ENCODE data around the gene GNG12. TPM values are rescaled to one million over a fixed set of nuclear protein-coding genes. Genes with fewer than 3 reads are reported as not detected.
A peak's percentile ranks its signal among the peaks of the same experiment; 100 is the strongest.

Gene GNG12
- total RNA-seq, 1 donor from 2014 or later = 23.2 TPM

DNA sequence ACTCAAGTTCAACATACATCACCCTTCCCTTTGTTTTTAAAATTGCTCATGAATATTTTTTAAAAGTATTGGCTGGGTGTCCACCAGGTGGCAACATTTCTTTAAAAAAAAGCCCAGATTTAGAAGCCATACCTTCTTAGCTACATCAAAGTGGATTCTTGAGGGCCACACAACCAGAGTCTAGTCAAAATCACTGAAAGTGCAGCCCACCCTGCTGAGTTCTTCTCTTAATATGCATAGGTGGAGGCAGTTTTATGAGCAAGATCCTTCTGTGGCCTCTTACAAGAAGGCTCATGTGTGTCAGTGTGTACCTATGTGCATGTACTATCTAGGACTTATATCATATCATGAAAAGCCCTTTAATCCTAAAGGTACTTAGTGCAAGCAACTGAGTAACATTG is 16.9 kb upstream of the GNG12 start:
- Mint-ChIP-seq H3K4me3 (no peak overlapping the region), H3K9me3 (no peaks in the 10 kb centered on the region), H3K27me3 (peaks cover 3% of the 10 kb centered on the region), H3K27ac (no peak overlapping the region), H3K36me3 (no peaks in the 10 kb centered on the region), H3K4me1 (ENCODE audit: unreplicated experiment) (no peaks in the 10 kb centered on the region)
- TF ChIP-seq, protein P1, sequence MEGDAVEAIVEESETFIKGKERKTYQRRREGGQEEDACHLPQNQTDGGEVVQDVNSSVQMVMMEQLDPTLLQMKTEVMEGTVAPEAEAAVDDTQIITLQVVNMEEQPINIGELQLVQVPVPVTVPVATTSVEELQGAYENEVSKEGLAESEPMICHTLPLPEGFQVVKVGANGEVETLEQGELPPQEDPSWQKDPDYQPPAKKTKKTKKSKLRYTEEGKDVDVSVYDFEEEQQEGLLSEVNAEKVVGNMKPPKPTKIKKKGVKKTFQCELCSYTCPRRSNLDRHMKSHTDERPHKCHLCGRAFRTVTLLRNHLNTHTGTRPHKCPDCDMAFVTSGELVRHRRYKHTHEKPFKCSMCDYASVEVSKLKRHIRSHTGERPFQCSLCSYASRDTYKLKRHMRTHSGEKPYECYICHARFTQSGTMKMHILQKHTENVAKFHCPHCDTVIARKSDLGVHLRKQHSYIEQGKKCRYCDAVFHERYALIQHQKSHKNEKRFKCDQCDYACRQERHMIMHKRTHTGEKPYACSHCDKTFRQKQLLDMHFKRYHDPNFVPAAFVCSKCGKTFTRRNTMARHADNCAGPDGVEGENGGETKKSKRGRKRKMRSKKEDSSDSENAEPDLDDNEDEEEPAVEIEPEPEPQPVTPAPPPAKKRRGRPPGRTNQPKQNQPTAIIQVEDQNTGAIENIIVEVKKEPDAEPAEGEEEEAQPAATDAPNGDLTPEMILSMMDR (conservative IDR thresholded peaks at IDR 0.05) = peak; percentile 79
- DNase-seq (ENCODE audit: extremely low spot score, unreplicated experiment) = no peak

DNA sequence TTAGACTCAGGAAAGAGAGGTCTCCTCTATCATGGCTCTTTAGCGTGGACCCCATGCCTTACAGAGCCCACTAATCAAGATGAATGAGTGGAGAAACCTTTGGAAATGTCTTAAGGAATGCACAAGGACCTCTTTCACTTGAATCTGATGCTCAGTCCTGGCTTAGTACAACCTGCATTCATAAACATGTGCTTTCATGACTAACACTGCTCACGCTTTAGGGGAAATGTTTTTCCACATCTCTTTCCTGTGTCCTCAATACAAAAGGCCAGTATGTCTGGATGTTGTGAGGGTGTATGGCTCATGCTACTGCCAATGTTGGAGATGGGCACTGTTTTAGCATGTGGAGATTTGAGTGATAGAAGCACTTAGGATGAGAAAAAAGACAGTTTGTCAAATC is 14.2 kb upstream of the GNG12 start:
- DNase-seq (ENCODE audit: extremely low spot score, unreplicated experiment) = no peak
- no peaks in the 10 kb centered on the region for H3K9me3 Mint-ChIP-seq

DNA sequence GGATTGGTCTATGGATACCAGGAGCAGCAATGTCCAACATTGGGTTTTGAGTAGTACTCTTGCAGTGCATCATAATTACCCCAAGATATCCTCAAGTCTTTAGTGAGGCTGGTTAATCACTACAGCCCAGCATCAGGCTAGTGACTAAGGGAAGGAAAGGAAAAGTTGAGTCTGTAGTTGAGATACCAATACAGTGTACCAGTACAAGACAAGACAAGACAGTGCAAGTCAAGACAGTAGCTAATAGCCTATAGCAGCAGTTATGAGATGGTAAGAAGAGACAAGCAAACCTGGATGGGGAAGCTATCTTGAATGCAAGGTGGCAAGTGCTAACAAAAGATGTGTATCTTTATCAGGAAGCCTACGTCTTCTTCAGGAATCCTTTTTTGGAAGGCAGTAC is 13.3 kb upstream of the GNG12 start:
- H3K27me3 Mint-ChIP-seq = peaks cover 3% of the 10 kb centered on the region
- H3K4me3 Mint-ChIP-seq = no peak overlapping the region
- no peak overlapping the region for H3K27ac Mint-ChIP-seq
- DNase-seq (ENCODE audit: extremely low spot score, unreplicated experiment) = no peak
- H3K4me1 Mint-ChIP-seq (ENCODE audit: unreplicated experiment) = no peaks in the 10 kb centered on the region
- no peaks in the 10 kb centered on the region for H3K36me3 Mint-ChIP-seq
- TF ChIP-seq, protein P1 (conservative IDR thresholded peaks at IDR 0.05) = no peak
- no peaks in the 10 kb centered on the region for H3K9me3 Mint-ChIP-seq

More for the DNA sequence above, 14.2 kb upstream of the GNG12 start:
- no peaks in the 10 kb centered on the region for H3K36me3 Mint-ChIP-seq
- H3K4me1 Mint-ChIP-seq (ENCODE audit: unreplicated experiment) = no peaks in the 10 kb centered on the region
- peaks cover 3% of the 10 kb centered on the region for H3K27me3 Mint-ChIP-seq
- TF ChIP-seq, protein P1 (conservative IDR thresholded peaks at IDR 0.05) = no peak
- H3K4me3 Mint-ChIP-seq = no peak overlapping the region
- H3K27ac Mint-ChIP-seq = no peak overlapping the region

DNA sequence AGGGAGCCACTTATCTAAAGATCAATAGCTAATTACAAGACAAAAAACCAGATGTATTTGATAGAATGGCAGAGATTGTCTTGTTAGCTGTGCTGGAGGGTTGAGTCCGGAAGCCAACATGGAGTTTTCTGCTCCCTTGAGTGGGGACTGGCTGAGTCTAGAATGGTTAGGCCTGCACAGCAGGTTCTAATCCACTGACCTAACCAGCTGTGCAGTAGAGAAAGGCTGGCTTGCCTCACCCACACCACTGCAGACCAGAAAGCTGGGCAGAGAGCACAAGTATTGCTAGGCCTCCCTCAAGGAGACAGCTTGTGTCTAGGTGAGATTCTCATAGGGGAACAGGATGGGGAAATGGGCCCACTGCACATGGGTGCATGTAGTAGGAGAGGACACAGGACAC is 11.7 kb upstream of the GNG12 start:
- no peaks in the 10 kb centered on the region for H3K36me3 Mint-ChIP-seq
- no peaks in the 10 kb centered on the region for H3K4me1 Mint-ChIP-seq (ENCODE audit: unreplicated experiment)
- no peaks in the 10 kb centered on the region for H3K27me3 Mint-ChIP-seq
- no peak for DNase-seq (ENCODE audit: extremely low spot score, unreplicated experiment)
- H3K27ac Mint-ChIP-seq = no peak overlapping the region
- no peak overlapping the region for H3K4me3 Mint-ChIP-seq
- TF ChIP-seq, protein P1 (conservative IDR thresholded peaks at IDR 0.05) = no peak
- H3K9me3 Mint-ChIP-seq = no peaks in the 10 kb centered on the region

DNA sequence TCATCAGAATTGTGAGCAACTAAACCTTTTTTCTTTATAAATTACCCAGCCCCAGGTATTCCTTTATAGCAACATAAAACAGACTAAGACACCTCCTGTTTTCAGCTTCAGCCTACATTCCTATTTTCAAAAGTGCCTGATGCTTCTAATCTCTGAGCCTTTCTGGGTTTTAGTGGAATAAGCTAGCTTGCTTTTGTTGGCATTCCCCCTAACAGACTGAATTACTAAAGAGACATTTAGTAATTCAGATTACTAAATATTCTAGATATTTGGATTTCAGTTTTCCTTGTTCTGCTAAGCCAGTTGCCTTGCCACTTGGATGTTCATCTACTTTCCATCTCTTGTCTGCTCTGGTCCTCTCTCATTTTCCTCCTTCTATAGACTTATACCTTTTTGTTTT is 10.5 kb upstream of the GNG12 start:
- no peak overlapping the region for H3K27ac Mint-ChIP-seq
- H3K9me3 Mint-ChIP-seq = no peaks in the 10 kb centered on the region
- no peaks in the 10 kb centered on the region for H3K36me3 Mint-ChIP-seq
- no peak for DNase-seq (ENCODE audit: extremely low spot score, unreplicated experiment)
- no peaks in the 10 kb centered on the region for H3K4me1 Mint-ChIP-seq (ENCODE audit: unreplicated experiment)
- TF ChIP-seq, protein P1 (conservative IDR thresholded peaks at IDR 0.05) = no peak
- H3K4me3 Mint-ChIP-seq = no peak overlapping the region
- no peaks in the 10 kb centered on the region for H3K27me3 Mint-ChIP-seq

DNA sequence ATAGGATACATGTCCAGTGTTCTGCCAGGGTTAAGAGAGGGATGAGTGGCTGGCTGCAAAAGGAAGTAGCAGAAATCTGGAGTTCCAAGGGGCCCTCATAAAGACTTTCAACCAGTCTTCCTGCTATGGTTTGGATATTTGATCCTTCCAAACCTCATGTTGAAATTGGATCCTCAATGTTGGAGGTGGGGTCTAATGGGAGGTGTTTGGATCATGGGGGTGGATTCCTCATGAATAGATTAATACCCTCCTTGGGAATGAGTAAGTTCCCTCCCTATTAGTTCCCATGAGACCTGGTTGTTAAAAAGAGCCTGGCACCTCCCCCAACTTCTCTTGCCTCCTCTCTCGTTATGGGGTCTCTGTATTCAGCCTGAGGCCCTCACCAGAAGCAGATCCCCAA is 10.1 kb upstream of the GNG12 start:
- Mint-ChIP-seq H3K27me3 (no peaks in the 10 kb centered on the region), H3K27ac (no peak overlapping the region), H3K4me1 (ENCODE audit: unreplicated experiment) (no peaks in the 10 kb centered on the region), H3K4me3 (no peak overlapping the region), H3K9me3 (no peaks in the 10 kb centered on the region), H3K36me3 (no peaks in the 10 kb centered on the region)
- TF ChIP-seq, protein P1 (conservative IDR thresholded peaks at IDR 0.05) = no peak
- no peak for DNase-seq (ENCODE audit: extremely low spot score, unreplicated experiment)
